Activated CD8-positive, alpha-beta memory T cell treated with anti-CD3 and anti-CD28 coated beads, Interleukin-2, amount 50 U/mL, for 24 hours (primary cell): ENCODE results near the gene ZNF519.

Experiments used
- DNase-seq: peaks from one replicate; pipeline ENCODE4 v3.0.0-alpha.2; 2020; ENCODE audit errors: extremely low read depth

ZNF519 gene

DNA sequence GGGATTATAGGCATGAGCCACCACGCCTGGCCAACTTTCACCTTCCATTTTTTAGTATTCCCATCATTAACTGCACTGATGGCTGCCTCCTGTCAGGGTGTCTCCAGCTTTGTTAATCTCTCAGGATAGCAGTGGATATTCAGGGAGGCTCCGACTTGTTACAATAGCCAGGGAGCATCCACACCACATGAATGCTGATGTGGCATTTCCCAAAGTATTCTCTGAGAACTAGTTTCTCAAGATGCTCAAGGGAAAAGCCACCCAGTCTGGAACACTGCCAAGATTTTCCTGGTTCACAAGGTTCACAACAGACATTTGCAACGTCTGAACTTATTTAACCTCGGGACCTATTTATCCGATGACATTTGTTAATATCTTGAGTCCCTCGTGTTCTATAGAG, 33.8 kb downstream of the ZNF519 start:
- DNase-seq = no peak

DNA sequence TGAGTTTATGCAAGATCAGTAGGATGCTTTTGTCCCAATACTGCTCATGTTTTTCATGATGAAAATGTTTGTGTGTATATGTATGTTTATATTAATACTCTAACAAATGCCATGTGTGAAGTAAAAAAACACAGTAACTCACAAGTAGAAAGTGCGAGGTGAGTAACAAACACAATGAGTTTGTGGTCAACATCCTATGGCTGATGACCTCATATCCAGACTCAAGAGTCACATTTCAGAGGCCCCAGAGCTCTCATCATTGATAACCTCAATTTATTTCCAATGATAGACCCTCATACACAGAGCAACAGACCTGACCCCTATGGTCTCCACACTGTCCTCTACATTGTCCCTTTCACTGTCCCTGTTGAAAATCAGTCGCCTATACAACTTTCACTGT, 34.5 kb downstream of the ZNF519 start:
- DNase-seq = no peak

DNA sequence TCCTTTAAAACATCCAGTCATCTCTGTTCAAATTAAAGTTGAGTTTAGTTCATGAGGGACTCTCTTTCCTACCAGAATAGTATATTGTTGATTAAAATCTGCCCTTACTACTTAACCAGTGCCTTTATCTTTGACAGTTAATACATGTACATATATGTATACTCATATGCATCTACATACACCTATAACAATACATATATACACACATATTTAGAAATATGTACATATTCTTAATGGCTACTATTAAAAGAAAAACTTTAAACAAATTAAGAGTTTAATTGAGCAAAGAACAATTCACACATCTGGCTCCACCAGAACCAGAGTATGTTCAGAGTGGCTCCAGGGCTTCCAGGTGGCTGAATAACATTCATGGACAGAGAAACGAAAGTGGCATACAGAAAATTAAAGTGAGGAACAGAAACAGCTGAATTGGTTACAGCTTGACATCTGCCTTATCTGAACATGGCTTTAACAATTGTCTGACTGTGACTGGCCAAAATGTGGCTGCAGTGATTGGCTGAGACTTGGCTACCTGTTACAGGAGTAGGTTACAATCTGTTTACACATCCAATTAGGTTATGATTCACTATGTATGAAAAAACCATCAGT, 38.8 kb downstream of the ZNF519 start:
- no peak for DNase-seq

DNA sequence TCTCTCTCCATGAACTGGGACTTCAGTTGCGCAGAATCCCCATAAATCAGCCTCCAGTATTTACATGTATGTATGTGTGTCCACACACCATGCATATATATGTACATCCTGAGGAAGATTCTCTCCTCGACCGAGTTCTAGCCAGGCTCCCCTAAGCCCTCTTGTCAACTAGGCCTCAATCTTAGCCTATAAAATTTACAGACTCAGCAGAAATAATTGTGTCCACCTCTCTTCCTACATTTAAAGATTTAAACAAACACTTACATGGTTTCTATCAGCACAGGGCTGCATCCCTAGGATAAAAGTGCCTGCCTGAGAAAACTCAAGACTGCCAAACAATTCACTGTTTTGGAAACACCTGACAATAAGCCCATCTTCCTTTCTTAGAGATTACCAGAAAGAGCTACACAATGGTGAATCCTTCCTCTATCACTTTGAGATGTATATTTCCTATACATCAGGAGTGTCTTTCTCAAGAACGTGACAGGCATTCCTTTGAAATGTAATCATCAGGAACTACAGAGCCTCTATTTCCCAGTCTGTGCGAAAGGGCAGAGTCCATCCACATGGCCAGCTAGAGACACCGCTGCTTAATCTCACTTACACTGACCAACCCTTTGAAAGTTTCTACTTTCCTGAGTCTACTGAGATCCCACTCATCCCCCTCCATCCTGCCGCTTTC, 39.5 kb downstream of the ZNF519 start:
- no peak for DNase-seq

DNA sequence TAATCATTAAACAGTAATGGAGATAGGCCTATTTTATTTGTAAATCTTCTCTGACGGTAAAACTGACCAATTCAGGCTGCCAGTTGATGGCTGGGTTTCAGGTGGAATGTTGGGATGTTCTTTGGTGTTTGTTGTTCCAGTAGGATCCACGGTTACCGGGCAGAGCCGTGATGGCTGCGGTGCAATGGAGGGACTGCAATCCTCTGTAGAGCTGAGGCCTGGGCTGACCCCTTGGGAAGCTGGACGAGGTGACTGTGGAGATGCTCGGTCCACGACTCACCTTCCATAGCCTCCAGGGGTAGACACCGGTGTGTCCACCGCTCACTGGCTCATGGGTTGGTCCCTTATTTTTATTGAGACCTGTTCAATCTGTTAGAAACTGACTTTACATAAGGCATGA, 42.5 kb downstream of the ZNF519 start:
- DNase-seq = no peak

DNA sequence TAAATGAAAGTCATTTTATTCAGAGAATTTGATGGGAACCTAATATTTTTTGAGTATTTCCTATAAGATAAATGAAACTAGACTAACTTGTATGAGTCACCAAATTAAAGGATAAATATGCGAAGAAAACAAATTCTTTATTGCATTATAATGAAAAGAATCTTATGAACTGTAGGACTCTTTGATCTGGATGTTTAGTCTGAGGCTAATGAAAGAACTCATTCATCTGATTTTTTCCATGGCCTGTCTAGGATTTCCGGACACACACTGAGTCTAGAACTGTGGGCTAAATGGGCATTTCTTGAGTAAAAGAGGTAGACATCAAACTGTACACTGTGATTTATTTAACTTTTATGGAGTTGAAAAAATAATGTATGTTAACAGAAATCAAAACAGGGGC, 43.0 kb downstream of the ZNF519 start:
- no peak for DNase-seq

DNA sequence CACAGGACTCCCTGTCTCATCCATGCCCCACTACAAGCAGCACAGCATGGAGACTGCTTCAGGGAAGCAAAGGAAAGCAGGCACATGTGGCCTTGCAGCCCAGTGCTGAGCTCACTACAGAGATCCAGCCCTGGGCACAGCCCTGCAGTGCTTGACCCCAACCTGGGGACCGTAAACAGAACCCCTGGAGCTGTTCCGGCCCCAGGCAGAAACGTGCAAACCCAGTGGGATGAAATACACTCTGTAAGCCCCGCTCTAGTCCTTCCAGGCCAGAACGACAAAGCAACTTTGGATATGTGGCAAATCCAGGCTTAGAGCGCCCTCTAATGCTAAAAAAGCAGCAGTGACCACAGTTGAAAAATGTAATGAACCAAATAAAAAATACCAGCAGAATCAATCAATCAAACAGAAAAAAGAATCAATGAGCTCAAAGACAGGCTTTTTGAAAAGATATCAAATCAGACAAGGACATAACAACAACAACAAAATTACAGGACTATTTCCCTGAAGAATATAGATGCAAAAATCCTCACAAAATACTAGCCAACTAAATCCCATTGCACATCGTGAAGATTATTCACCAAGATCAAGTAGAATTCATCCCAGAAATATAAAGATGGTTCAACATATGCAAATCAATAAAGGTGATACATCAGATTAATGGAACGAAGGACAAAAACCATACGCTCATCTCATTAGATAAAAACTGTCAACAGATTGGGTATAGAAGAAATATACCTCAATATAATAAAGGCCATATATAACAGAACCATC, 45.6 kb downstream of the ZNF519 start:
- DNase-seq = no peak

DNA sequence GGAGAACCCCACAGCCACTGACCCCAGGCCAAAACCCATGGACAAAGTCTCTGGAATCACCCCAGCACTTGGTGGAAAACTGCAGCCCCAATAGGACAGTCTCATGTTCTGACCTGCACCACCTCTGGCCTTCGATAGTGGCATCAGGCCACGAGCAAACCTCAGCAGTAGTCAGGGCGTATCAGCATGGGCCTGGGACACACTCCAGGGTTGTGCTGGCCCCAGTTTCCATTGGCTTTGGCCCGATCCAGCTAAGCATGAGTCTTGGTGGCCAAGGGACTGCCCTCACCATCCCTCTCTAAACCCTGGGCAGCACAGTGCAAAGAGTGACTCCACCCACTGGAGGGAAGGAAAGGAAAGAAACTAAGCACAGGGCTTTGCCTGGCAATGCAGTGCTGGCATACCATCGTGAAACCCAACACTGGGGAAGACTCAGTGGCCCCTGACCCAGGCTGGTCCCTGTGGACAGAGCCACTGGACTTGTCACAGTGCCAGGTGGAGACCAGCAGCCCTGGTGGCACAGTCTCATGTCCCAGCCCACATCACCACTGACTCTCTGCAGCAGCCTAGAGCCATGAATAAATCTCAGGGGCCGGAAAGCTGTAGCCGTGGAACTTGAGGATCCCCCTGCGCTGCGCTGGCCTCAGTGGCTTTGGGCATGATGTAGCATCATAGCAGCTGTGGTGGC, 46.3 kb downstream of the ZNF519 start:
- DNase-seq = no peak

DNA sequence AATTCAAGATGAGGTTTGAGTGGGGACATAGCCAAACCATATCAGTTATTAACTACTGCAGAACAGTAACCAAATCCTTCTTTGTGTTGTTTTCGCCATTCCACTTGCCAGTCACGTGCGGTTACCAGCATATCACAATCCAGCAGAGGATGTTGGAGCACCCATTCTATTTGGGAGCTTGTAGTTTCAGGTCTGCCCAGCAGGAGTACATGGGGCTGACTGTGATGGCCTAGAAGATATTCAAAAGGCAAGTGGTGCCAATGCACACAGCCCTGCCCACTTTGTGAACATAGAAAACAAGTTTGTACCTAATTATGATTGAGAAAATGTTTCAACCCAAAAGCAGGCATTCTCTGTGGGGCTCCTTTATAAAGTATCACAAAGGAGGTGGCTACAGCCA, 57.0 kb downstream of the ZNF519 start:
- no peak for DNase-seq

DNA sequence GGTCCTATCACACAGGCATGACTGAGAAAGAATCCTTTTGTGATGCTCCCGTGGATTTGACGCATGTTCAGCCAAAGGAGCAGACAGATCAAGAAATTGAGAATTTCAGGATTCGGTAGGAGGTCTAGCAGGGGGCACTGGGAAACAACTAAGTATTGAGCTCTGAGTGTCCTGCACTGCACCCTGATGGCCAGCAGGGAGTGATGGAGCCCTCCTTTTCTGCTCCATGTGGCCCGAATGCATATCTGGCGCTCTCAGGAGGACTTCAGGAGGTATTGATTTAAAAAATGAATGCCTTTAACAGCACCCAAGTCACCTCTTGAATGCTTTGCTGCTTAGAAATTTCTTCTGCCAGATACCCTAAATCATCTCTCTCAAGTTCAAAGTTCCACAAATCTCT, 58.0 kb downstream of the ZNF519 start:
- DNase-seq = no peak

DNA sequence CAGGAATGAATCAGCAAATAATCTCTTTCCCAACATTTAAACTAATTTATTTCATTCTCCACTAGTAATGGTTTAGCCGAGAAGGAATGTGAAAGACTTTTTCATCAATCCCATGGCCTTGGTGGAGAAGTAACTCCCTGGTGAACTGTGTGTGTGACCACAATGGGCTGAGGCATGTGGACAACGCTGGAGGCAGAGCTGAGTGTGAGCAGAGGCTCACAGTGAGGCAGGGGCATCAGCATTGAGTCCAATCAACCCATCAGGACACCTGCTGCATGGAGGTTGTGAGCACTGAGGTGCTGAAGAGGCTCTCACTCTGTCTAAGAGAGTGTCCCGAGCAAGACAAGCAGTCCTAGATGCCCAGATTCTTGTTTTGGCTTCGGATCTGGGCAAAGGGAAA, 78.6 kb downstream of the ZNF519 start:
- no peak for DNase-seq
